Measurements from ENCODE around the gene USP31. TPM values are rescaled to one million over a fixed set of nuclear protein-coding genes. Genes with fewer than 3 reads are reported as not detected.
A peak's percentile ranks its signal among the peaks of the same experiment; 100 is the strongest.

Gene USP31, protein sequence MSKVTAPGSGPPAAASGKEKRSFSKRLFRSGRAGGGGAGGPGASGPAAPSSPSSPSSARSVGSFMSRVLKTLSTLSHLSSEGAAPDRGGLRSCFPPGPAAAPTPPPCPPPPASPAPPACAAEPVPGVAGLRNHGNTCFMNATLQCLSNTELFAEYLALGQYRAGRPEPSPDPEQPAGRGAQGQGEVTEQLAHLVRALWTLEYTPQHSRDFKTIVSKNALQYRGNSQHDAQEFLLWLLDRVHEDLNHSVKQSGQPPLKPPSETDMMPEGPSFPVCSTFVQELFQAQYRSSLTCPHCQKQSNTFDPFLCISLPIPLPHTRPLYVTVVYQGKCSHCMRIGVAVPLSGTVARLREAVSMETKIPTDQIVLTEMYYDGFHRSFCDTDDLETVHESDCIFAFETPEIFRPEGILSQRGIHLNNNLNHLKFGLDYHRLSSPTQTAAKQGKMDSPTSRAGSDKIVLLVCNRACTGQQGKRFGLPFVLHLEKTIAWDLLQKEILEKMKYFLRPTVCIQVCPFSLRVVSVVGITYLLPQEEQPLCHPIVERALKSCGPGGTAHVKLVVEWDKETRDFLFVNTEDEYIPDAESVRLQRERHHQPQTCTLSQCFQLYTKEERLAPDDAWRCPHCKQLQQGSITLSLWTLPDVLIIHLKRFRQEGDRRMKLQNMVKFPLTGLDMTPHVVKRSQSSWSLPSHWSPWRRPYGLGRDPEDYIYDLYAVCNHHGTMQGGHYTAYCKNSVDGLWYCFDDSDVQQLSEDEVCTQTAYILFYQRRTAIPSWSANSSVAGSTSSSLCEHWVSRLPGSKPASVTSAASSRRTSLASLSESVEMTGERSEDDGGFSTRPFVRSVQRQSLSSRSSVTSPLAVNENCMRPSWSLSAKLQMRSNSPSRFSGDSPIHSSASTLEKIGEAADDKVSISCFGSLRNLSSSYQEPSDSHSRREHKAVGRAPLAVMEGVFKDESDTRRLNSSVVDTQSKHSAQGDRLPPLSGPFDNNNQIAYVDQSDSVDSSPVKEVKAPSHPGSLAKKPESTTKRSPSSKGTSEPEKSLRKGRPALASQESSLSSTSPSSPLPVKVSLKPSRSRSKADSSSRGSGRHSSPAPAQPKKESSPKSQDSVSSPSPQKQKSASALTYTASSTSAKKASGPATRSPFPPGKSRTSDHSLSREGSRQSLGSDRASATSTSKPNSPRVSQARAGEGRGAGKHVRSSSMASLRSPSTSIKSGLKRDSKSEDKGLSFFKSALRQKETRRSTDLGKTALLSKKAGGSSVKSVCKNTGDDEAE (N-terminal part only)
- polyA plus RNA-seq (2012; ENCODE audit: missing spikeins) = 2.1 TPM

DNA sequence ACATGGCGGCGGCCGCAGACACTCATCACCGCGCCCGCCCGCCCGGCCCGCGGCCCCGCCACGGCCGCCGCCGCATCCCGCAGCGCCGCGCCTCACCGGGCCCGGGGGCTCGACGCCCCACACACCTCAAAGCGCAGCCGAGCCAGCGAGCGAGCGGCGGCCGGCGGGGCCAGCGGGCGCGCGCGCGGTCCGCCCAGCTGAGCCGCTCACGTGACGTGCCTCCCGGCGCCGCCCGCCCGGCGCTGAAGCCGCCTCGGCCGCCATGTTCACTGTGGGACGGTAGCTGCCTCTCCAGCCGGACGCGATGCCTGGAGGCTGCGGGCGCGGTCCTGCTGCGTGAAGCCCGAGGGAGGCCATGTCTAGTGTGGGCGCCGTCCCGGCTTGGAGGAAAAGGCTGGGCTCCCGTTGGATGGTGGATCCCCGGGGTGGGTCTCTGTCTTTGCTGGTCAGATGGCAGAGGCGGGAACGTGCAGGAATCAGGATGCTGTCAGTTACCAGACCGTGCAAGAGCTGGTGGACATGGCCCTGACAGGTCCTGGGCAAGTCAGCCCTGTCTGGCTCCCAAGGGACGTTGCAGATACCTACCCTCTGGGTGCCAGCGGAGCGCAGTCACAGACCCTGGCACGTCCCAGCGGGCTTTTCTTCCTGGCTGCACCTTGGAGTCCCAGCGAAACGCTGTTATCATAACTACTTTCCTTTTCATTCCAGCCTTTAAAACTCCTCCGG is at the start of gene USP31:
TSS of gene USP31 (minus strand) at position 186 of the 726 bp plus-strand sequence. CDS start at position 4, 182 bp downstream.
- FAIRE-seq = peak; percentile 89
- peak; percentile 78 for DNase-seq (ENCODE audit: insufficient read length)
- no peak for TF ChIP-seq TAF1 (IDR thresholded peaks at IDR 0.05; ENCODE audit: borderline replicate concordance, low read depth, low read length)
- no peak for TF ChIP-seq POLR2AphosphoS5 (IDR thresholded peaks at IDR 0.05; ENCODE audit: low read depth, low read length)
- no peak for TF ChIP-seq POLR2A (IDR thresholded peaks at IDR 0.05; ENCODE audit: low read depth, low read length)

DNA sequence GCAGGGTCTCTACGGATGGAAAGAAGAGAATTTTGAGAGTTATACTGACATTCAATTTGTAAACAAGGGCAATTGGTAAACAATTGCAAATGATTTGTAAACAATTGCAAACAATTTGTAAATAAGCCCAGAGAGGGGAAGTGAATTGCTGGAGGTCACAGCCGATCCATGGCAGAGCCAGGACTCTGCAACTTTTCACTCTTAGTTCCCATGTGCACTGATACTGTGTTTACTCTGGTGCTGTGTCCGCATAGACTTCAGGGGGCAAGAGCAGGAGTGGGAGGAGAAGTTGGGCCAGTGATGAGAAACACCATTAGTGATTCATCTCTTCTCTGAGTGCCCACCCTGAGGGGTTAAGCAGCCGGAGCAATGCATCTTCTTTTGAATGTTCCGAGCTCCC is 47.3 kb upstream of the USP31 start:
- TF ChIP-seq POLR2A (IDR thresholded peaks at IDR 0.05; ENCODE audit: low read depth, low read length) = no peak
- TF ChIP-seq POLR2AphosphoS5 (IDR thresholded peaks at IDR 0.05; ENCODE audit: low read depth, low read length) = no peak
- no peak for TF ChIP-seq TAF1 (IDR thresholded peaks at IDR 0.05; ENCODE audit: borderline replicate concordance, low read depth, low read length)
- DNase-seq (ENCODE audit: insufficient read length) = no peak
- no peak for FAIRE-seq

DNA sequence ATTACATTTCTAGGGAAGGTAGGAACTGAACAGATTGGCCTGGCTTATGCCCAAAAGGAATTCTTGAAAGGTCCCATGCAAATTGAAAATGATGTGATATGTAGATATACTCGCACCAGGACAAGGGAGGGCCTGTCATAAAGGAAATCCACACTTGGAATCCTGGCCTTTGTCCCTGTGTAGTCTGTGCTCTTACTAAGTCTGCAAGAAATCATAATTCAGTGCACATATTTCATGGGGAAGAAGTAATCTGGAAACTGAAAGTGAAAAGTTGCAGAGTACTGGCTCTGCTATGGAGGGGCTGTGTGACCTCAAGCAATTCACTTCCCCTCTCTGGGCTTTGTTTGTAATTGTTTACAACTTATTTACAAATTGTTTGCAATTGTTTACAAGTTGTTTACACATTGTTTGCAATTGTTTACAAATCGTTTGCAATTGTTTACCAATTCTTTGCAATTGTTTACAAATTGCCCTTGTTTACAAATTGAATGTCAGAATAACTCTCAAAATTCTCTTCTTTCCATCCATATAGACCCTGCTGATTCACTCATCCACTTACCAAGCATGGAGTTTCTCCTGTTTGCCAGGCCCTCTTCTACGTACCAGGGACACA is 46.2 kb upstream of the USP31 start:
- TF ChIP-seq POLR2AphosphoS5 (IDR thresholded peaks at IDR 0.05; ENCODE audit: low read depth, low read length) (no peak), TAF1 (IDR thresholded peaks at IDR 0.05; ENCODE audit: borderline replicate concordance, low read depth, low read length) (no peak), POLR2A (IDR thresholded peaks at IDR 0.05; ENCODE audit: low read depth, low read length) (no peak)
- DNase-seq (ENCODE audit: insufficient read length) = no peak
- no peak for FAIRE-seq

DNA sequence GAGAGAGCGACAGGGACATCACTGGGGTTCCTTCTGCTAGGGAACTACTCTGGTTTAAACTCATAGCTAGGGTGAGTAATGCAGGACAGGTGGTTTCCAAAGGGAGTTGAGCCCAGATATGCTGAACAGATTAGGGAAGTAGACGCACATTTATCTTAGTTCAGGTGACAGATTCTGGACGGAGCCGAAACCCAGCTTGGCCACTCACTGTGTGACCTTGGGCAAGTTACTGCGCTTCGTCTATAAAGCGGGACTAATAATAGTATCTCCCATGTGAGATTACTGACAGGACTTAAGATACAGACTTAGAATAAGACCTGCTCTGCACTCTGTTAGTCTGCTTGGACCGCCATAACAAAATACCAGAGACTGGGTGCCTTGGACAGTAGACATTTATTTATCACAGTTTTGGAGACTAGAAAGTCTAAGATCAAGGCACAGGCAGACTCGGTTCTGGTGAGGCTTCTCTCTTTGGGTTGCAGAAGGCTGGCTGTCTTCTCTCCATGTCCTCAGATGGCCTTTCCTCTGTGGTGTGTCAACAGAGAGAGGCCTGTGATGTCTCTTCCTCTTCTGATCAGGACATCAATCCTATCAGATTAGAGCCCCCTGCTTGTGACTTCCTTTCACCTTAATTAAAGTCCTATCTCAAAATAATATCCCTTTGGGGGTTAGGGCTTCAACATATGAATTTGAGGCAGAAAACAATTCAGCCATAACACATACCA is 45.4 kb upstream of the USP31 start:
- DNase-seq (ENCODE audit: insufficient read length) (no peak), FAIRE-seq (no peak)
- TF ChIP-seq TAF1 (IDR thresholded peaks at IDR 0.05; ENCODE audit: borderline replicate concordance, low read depth, low read length) (no peak), POLR2AphosphoS5 (IDR thresholded peaks at IDR 0.05; ENCODE audit: low read depth, low read length) (no peak), POLR2A (IDR thresholded peaks at IDR 0.05; ENCODE audit: low read depth, low read length) (no peak)

DNA sequence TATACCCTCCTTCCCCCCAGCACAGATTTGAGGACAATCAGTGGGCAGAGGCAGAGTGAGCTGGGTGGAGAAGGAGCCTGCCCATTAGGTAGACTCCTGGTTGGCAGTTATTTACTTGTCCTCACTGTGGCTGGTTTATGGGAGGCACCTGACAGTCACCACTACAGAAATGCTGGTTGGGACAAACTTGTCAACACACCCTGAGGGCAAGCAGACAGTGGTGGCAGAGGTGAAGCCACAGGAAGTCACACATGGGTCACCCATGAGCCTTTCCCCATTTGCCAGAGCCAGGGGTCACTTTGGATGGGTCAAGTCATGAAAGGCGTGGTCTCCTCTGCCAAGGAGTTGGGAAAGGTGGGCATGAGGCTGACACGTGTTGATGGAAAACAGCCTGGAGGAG is 39.7 kb upstream of the USP31 start:
- DNase-seq (ENCODE audit: insufficient read length) = no peak
- no peak for FAIRE-seq
- TF ChIP-seq POLR2AphosphoS5 (IDR thresholded peaks at IDR 0.05; ENCODE audit: low read depth, low read length) = no peak
- no peak for TF ChIP-seq TAF1 (IDR thresholded peaks at IDR 0.05; ENCODE audit: borderline replicate concordance, low read depth, low read length)
- no peak for TF ChIP-seq POLR2A (IDR thresholded peaks at IDR 0.05; ENCODE audit: low read depth, low read length)

DNA sequence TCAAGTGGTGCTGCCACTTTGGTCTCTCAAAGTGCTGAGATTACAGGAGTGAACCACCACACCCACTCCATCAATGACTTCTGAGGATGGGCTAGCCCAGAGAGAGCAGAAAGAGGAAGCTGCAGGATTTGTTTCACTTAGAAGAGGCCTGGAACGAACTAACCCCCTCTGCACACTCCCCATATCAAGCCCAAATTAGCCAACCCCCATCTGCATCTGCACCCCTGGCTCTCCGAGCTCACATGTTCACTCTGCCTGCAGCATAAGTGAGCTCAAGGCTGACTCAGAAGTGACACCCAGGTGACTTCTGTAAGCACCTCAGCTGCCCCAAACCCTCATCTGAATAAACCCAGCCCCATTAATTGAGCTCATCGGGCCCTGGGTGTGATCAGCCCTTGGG is 38.1 kb upstream of the USP31 start:
- FAIRE-seq = no peak
- DNase-seq (ENCODE audit: insufficient read length) = no peak
- TF ChIP-seq TAF1 (IDR thresholded peaks at IDR 0.05; ENCODE audit: borderline replicate concordance, low read depth, low read length) = no peak
- no peak for TF ChIP-seq POLR2A (IDR thresholded peaks at IDR 0.05; ENCODE audit: low read depth, low read length)
- TF ChIP-seq POLR2AphosphoS5 (IDR thresholded peaks at IDR 0.05; ENCODE audit: low read depth, low read length) = no peak

DNA sequence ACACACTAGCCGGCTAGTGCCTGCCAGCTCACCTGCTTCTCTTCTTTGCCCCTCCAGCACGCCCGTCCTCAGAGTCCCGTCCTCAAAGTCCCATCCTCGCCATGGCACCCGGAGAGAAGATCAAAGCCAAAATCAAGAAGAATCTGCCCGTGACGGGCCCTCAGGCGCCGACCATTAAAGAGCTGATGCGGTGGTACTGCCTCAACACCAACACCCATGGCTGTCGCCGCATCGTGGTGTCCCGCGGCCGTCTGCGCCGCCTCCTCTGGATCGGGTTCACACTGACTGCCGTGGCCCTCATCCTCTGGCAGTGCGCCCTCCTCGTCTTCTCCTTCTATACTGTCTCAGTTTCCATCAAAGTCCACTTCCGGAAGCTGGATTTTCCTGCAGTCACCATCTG is 36.9 kb upstream of the USP31 start:
- TF ChIP-seq POLR2A (IDR thresholded peaks at IDR 0.05; ENCODE audit: low read depth, low read length) = no peak
- TF ChIP-seq TAF1 (IDR thresholded peaks at IDR 0.05; ENCODE audit: borderline replicate concordance, low read depth, low read length) = no peak
- TF ChIP-seq POLR2AphosphoS5 (IDR thresholded peaks at IDR 0.05; ENCODE audit: low read depth, low read length) = no peak
- no peak for DNase-seq (ENCODE audit: insufficient read length)
- FAIRE-seq = no peak

DNA sequence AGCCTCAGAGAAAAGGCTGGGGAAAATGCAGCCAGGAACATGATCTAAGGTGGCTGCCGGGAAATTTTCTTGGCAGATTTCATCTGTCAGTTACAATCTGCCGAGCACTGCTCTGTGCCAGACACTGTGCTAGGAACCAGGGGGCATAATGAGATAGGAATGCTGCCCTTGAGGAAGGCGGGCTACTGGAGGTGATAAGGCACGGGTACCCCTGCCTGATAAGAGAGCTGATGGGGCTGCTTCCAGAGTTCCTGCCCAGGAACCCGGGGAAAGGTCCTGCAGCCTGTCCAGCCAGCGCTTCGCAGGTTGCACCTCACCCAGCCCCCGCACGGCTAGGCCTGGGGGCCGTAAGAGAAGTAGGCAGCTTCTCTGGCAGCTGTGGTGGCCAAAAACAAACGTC is 36.4 kb upstream of the USP31 start:
- TF ChIP-seq TAF1 (IDR thresholded peaks at IDR 0.05; ENCODE audit: borderline replicate concordance, low read depth, low read length) (no peak), POLR2AphosphoS5 (IDR thresholded peaks at IDR 0.05; ENCODE audit: low read depth, low read length) (no peak)
- FAIRE-seq = no peak
- DNase-seq (ENCODE audit: insufficient read length) = no peak

DNA sequence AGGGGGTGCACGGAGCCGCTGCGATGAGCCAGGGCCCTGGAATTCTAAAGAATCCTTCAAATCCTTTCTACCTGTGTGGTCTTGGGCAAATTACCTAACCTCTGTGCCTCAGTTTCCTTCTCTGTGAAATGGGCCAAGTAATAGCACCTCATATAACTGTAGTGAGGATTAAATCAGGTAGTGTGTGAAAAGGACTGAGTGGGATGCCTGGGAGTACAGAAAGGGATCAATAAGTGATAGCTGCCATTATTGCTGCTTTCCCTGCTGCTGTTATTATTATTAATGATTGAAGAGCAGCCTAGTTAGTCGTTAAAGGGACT is 34.3 kb upstream of the USP31 start:
- DNase-seq (ENCODE audit: insufficient read length) (no peak), FAIRE-seq (no peak)
- TF ChIP-seq POLR2A (IDR thresholded peaks at IDR 0.05; ENCODE audit: low read depth, low read length) (no peak), TAF1 (IDR thresholded peaks at IDR 0.05; ENCODE audit: borderline replicate concordance, low read depth, low read length) (no peak), POLR2AphosphoS5 (IDR thresholded peaks at IDR 0.05; ENCODE audit: low read depth, low read length) (no peak)
